Stomach (tissue), 9 donors: ENCODE results near the gene ANP32E. TPM values are rescaled to one million over a fixed set of nuclear protein-coding genes. Genes with fewer than 3 reads are reported as not detected.
"Not testable (repeated sequence)": the region's sequence is repeated elsewhere in the genome, so short reads cannot be mapped to it uniquely, and the experiment has no call there.

ENCODE experiments used
- DNase-seq, 2 donors: peaks; one replicate each; pipeline versions ENCODE4 v3.0.0 to v3.0.0-alpha.2; 2013 to 2019
- H3K27ac ChIP-seq, 5 donors: fragments of 200-600 bp in 4 of 5; sonication (generic) in 4 of 5; one replicate each; pipeline ENCODE4 v1.5.1; 2013 to 2019; ENCODE audit warnings: mild to moderate bottlenecking in 1 of 5, moderate library complexity in 1 of 5
- H3K27me3 ChIP-seq, 3 donors: fragments of 200-600 bp; sonication (generic); one replicate each; pipeline ENCODE4 v1.5.1; 2017 to 2019; ENCODE audit warnings: mixed run types in 1 of 3
- H3K36me3 ChIP-seq, 4 donors: fragments of 200-600 bp; sonication (generic); 1 replicate in 3 of 4; 2 replicates in 1 of 4; pipeline ENCODE4 v1.5.1; 2016 to 2019
- H3K4me1 ChIP-seq, 4 donors: fragments of 200-600 bp; sonication (generic); one replicate each; pipeline ENCODE4 v1.5.1; 2016 to 2019
- H3K4me3 ChIP-seq, 4 donors: fragments of 200-600 bp; sonication (generic) in 3 of 4; one replicate each; pipeline ENCODE4 v1.5.1; 2016 to 2019; ENCODE audit warnings: mild to moderate bottlenecking in 1 of 4
- H3K9me3 ChIP-seq, 4 donors: fragments of 200-600 bp; sonication (generic); one replicate each; pipeline ENCODE4 v1.5.1; 2016 to 2019
- CTCF ChIP-seq, 7 experiments: fragments of 450-650 bp in 4 of 7; fragments of 200-600 bp in 3 of 7; sonication (generic) in 3 of 7; IDR thresholded peaks; one replicate each; pipeline ENCODE4 v1.5.1; 2016 to 2019; ENCODE audit warnings: antibody characterized with exemption in 7 of 7, control low read depth in 2 of 7, mild to moderate bottlenecking in 1 of 7
- EP300 ChIP-seq: sonication (generic); formaldehyde crosslinking; IDR thresholded peaks from one replicate; pipeline ENCODE4 v1.6.1; 2017; ENCODE audit warnings: antibody characterized with exemption
- POLR2A ChIP-seq, 4 donors: fragments of 450-650 bp; IDR thresholded peaks; one replicate each; pipeline ENCODE4 v1.6.1; 2016; ENCODE audit warnings: antibody characterized with exemption in 4 of 4, control low read depth in 2 of 4, mild to moderate bottlenecking in 1 of 4, moderate library complexity in 1 of 4
- POLR2AphosphoS5 ChIP-seq, 3 donors: sonication (generic); formaldehyde crosslinking; IDR thresholded peaks; one replicate each; pipeline ENCODE4 v1.6.1; 2016; ENCODE audit warnings: antibody characterized with exemption in 3 of 3
- WGBS, 5 donors: extraction: QIAGEN DNeasy Blood & Tissue Kit in 3 of 5; methylation state at CpG; one replicate each; pipeline versions ENCODE4 v1.1.5 to v1.1.7; 2013 to 2018; 5-methylcytosine and 5-hydroxymethylcytosine counted together
- intact Hi-C: fragments of 100-400 bp; cut with DNase I; formaldehyde crosslinking; loops from one replicate; pipeline ENCODE4 v1.15.1; 2023; ENCODE audit warnings: low total_unique reads
- polyA plus RNA-seq, 3 donors: library from polyadenylated mRNA; stranded (reverse); fragments of 200-250 nt; gene quantifications; one replicate each; pipeline ENCODE4 v1.2.3, GENCODE V29; 2013
- total RNA-seq, 5 donors: library from RNA; depleted of rRNA; stranded (reverse); fragments of >200 nt; gene quantifications; one replicate each; pipeline versions ENCODE4 v1.1.0 to v1.2.3, GENCODE V29; 2014 to 2016
- donor health status: healthy with polysubstance abuse.
- donor health status: Bipolar disorder and iron deficiency.
- donor health status: healthy.

Gene ANP32E
- total and polyA plus RNA-seq, 8 donors = 7.0 to 33.2 (median 15.8) TPM

- H3K9me3 ChIP-seq = no peaks in the 10 kb centered on the region
- no peaks in the 10 kb centered on the region for H3K27me3 ChIP-seq
- intact Hi-C loops = no loop called here
- H3K4me1 ChIP-seq = peaks cover 4 to 26% (median 16%) of the 10 kb centered on the region in 4 donors
- WGBS, 5 donors = 93 to 95% (median 94%) methylated on average over 21 of the region's 21 CpGs
- DNase-seq = no peak
- no peak overlapping the region for H3K27ac ChIP-seq
- H3K4me3 ChIP-seq = no peak overlapping the region
- H3K36me3 ChIP-seq = no peaks in the 10 kb centered on the region
- TF ChIP-seq CTCF (IDR thresholded peaks at IDR 0.05) (no peak), POLR2AphosphoS5 (IDR thresholded peaks at IDR 0.05) (no peak), EP300 (no peak), POLR2A (IDR thresholded peaks at IDR 0.05) (no peak)
Measured at GRCh38 chr1:150237746-150238145, 1.8 kb upstream of the ANP32E start.

DNA sequence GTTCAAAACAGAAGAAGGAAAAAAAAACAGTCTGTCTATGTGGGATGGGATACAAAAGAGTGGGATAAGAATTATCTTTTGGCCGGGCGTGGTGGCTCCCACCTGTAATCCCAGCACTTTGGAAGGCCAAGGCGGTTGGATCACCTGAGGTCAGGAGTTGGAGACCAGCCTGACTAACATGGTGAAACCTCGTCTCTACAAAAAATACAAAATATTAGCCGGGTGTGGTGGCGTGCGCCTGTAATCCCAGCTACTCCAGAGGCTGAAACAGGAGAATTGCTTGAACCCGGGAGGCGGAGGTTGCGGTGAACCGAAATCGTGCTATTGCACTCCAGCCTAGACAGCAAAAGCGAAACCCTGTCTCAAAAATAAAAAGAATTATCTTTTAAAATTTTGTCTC is 1.3 kb upstream of the ANP32E start:
- H3K4me3 ChIP-seq, H3K9me3 ChIP-seq, H3K27me3 ChIP-seq, H3K36me3 ChIP-seq, intact Hi-C loops, DNase-seq, H3K27ac ChIP-seq: not testable (repeated sequence)
- peaks cover 4 to 30% (median 16%) of the 10 kb centered on the region in 4 donors for H3K4me1 ChIP-seq
- 88 to 95% (median 94%) methylated on average over 13 of the region's 13 CpGs for WGBS, 5 donors

GRCh38 chr1:150236614-150237100 is 745 bp upstream of the ANP32E start:
- no peak for DNase-seq
- Histone ChIP-seq H3K9me3 (no peaks in the 10 kb centered on the region), H3K27me3 (no peaks in the 10 kb centered on the region), H3K4me1 (peaks cover 4 to 30% (median 16%) of the 10 kb centered on the region in 4 donors), H3K4me3 (peak overlapping the region; percentile 78 to 95 (median 90)), H3K27ac (peak overlapping the region in 4 of 5 donors; percentile 35 to 99 (median 94)), H3K36me3 (no peaks in the 10 kb centered on the region)
- no peak for TF ChIP-seq CTCF (IDR thresholded peaks at IDR 0.05)
- no peak for TF ChIP-seq POLR2A (IDR thresholded peaks at IDR 0.05)
- no peak for TF ChIP-seq EP300
- TF ChIP-seq POLR2AphosphoS5 (IDR thresholded peaks at IDR 0.05) = no peak
- 30 to 44% (median 37%) methylated on average over 10 of the region's 10 CpGs for WGBS, 5 donors
- intact Hi-C loops = no loop called here

DNA sequence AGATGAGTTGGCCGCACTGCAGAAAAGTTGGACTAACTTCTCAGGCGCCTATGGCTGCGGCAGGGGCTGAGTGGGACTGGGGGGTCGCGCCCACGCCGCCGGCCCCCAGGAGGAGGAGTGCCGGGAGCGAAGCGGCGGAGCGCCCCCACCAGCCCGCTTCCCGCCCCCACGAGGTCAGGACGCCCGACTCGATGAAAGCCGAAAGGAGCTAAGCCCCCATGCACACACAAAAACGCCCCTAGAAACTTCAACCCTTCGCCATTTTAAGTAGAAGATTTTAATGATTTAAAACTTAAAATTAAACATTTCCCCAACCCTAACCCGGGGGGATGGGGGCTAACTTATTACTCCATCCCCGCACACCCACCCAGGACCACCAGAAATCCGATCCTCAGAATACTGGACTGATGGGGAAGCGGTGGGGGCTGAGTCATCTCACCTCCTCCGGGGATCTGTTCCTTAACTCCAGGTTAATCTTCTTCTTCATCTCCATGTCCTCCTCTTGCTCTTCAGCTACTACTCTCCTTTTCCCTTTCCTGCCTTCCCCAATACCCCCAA is 539 bp downstream of the ANP32E start:
- Histone ChIP-seq H3K27ac (peak overlapping the region; percentile 81 to 99 (median 94)), H3K4me3 (peak overlapping the region; percentile 78 to 95 (median 90)), H3K27me3 (no peaks in the 10 kb centered on the region), H3K4me1 (peaks cover 4 to 30% (median 16%) of the 10 kb centered on the region in 4 donors), H3K36me3 (peaks cover 0 to 10% (median 9%) of the 10 kb centered on the region in 4 donors), H3K9me3 (no peaks in the 10 kb centered on the region)
- DNase-seq = peak in 1 of 2 donors; percentile 69
- intact Hi-C loops = no loop called here
- no peak for TF ChIP-seq POLR2AphosphoS5 (IDR thresholded peaks at IDR 0.05)
- no peak for TF ChIP-seq CTCF (IDR thresholded peaks at IDR 0.05)
- no peak for TF ChIP-seq EP300
- no peak for TF ChIP-seq POLR2A (IDR thresholded peaks at IDR 0.05)
- 0 to 1% (median 1%) methylated on average over 23 to 27 of the region's 27 CpGs for WGBS, 5 donors
